NCI-H1048 (cell line): Measurements from ENCODE around the gene TNRC6B.

Experiments used
- DNase-seq: peaks from one replicate; lab custom pipeline; 2025; lab: John Stamatoyannopoulos, UW

Gene TNRC6B

GRCh38 chr22:40240686-40241085 lies 63.0 kb downstream of the TNRC6B start:
- DNase-seq: no peak

GRCh38 chr22:40241200-40241763 lies 63.6 kb downstream of the TNRC6B start:
- no peak for DNase-seq

GRCh38 chr22:40243891-40244290 lies 66.2 kb downstream of the TNRC6B start:
- no peak for DNase-seq

- no peak for DNase-seq
Observed at GRCh38 chr22:40244586-40244985, 66.9 kb downstream of the TNRC6B start.

GRCh38 chr22:40247976-40248375 lies 70.3 kb downstream of the TNRC6B start:
- DNase-seq: no peak

DNA sequence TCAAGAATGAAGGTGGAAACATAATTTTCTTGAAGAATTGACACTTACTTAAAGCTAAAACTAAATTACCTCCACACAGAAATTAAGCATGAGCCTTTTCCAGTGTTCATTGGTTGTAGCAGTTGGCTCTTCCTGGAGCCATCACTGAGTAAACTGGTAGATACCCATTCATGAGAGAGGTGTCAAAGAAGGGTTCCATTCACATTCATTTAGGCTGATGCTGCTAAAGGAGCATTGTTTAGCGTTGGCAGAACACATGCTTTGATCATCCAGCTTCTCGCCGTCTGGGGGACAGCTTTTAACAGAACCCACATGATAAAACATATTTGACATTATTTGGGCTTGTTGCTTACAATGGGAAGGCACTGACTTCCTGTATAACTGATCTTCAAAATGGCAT lies 71.6 kb downstream of the TNRC6B start:
- DNase-seq: no peak

GRCh38 chr22:40250608-40251007 lies 72.9 kb downstream of the TNRC6B start:
- no peak for DNase-seq

DNA sequence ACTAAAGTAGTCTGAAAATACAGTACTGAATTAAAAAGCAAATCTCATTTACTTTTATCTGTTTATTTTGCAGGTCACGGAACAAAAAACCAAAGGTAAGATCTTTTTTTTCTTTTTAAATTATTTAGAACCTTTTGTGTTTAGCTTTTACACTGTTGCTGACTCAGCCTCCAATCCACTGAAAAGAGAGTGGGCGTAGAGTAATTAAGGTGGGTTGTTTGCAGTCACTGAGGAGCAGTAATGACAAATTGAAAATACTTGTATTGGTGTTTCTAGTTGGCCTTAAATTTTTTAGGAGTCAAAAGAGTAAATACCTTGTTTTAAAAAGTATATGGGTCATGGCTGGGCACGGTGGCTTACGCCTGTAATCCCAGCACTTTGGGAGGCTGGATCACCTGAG lies 73.4 kb downstream of the TNRC6B start:
- DNase-seq: no peak

- DNase-seq: no peak
Observed at GRCh38 chr22:40252146-40252545, 74.4 kb downstream of the TNRC6B start.

DNA sequence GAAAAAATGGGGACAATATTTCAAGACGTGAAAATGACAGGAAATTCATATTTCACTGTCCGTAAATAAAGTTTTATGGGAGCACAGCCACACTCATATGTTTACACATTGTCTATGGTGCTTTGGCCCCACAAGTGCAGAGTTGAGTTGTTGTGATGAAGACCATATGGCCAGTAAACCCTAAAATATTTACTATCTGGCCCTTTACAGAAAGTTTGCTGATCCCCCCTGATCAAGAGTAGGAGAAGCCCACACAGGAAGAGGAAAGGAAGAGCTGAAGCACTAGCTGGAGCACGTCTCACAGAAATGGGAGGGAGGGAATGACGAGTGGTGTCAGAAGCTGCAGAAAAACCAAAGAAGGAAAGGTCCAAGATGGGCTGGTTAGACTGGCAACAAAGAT lies 78.8 kb downstream of the TNRC6B start:
- DNase-seq: no peak

DNA sequence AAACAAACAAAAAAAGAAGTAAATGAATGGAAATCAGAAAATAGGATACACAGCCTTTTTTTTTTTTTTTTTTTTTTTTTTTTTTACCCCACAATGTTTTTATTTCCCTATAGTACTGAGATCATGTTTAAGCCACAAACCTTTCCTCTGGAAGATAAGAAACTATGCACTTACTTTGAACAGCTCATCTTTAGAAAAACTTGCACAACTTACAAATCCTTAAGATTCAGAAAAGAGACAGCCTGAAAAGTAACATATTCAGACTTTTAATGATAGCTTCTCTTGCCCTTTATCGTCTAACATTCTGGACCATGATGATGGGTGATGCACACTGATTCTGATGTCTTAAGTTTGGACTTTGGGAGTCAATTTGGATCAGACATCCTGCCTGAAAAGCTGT lies 80.3 kb downstream of the TNRC6B start:
- DNase-seq: no peak

- no peak for DNase-seq
Observed at GRCh38 chr22:40258501-40258915, 80.8 kb downstream of the TNRC6B start.

- no peak for DNase-seq
Observed at GRCh38 chr22:40261783-40262182, 84.1 kb downstream of the TNRC6B start.

GRCh38 chr22:40263191-40263590 lies 85.5 kb downstream of the TNRC6B start:
- no peak for DNase-seq

GRCh38 chr22:40265783-40266182 lies 88.1 kb downstream of the TNRC6B start:
- DNase-seq: no peak

GRCh38 chr22:40270031-40270430 lies 92.3 kb downstream of the TNRC6B start:
- DNase-seq: no peak

- no peak for DNase-seq
Observed at GRCh38 chr22:40270748-40271373, 93.1 kb downstream of the TNRC6B start.

DNA sequence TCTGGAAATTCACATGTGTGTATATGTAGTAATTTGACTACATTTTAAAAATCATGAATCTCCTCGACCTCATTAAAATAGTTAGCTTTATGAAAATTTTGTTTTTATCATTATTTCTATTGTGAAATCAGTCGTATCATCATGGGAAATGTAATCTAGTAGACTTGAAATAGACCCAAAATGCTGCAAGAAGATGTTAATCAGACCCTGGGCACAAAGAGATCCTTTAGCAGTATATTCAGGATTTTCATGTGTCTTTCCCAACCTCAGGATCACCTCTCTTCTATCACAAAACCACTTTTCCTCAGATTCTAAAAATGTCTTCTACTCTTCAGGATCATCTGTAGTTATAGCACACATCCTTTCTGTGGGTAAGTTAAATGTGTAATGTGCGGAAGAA lies 93.7 kb downstream of the TNRC6B start:
- DNase-seq: no peak

DNA sequence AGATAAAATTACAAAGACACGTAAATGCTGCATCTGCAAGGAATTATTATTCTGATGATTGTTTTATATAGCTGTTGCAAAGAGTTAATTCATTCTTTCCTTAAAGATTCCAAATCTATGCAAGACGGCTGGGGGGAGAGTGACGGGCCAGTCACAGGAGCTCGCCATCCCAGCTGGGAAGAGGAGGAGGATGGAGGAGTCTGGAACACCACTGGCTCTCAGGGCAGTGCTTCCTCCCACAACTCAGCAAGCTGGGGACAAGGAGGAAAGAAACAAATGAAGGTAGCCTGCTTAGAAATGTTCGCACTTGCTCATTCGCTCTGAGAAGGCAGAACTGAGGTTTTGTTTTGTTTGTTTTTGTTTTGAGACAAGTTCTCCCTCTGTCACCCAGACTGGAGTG lies 95.6 kb downstream of the TNRC6B start:
- no peak for DNase-seq

DNA sequence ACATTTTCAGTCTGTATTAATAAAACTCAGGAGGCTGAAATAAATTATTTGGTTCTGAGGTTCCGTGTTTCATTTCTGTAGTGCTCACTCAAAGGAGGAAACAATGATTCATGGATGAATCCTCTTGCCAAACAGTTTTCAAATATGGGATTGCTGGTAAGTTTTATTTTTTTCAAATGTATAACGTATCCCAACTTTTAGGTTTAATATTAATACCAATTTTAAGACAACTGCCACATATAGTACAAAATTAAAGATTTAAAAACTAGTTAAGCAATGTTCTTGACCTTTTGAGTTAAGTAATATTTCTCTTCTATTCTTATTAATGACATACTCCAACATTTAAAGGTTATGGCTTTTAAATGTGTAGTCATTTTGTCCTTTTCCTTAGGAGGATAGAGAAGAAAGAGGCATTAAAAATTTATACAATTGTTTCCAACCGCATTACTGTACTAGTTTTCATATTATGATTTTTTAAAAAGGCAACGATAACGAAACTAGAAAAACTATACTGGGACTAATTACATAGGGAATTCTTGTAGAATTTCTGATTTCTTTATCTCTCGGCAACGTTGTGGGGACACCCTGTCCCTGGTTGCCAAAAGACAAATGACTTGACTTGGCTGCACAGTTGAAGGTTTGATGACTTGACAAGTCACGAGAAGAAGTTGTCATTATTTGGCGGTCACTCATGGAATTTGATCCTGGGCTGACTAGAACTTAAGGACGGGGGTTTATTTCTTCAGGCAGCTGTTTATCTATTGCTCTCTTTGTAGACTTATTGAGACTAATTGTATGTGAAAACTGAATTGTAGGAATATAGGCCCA lies 99.5 kb downstream of the TNRC6B start:
- no peak for DNase-seq

- no peak for DNase-seq
Observed at GRCh38 chr22:40279017-40279416, 101.3 kb downstream of the TNRC6B start.

GRCh38 chr22:40281717-40282116 lies 104.0 kb downstream of the TNRC6B start:
- DNase-seq: no peak

- no peak for DNase-seq
Observed at GRCh38 chr22:40285513-40285912, 107.8 kb downstream of the TNRC6B start.
